Measurements from ENCODE around the gene CALY. TPM values are rescaled to one million over a fixed set of nuclear protein-coding genes. Genes with fewer than 3 reads are reported as not detected.
"Not testable (repeated sequence)": the region's sequence is repeated elsewhere in the genome, so short reads cannot be mapped to it uniquely, and the experiment has no call there.

CALY gene
- polyA plus RNA-seq, 1 donor: 0.12 TPM

DNA sequence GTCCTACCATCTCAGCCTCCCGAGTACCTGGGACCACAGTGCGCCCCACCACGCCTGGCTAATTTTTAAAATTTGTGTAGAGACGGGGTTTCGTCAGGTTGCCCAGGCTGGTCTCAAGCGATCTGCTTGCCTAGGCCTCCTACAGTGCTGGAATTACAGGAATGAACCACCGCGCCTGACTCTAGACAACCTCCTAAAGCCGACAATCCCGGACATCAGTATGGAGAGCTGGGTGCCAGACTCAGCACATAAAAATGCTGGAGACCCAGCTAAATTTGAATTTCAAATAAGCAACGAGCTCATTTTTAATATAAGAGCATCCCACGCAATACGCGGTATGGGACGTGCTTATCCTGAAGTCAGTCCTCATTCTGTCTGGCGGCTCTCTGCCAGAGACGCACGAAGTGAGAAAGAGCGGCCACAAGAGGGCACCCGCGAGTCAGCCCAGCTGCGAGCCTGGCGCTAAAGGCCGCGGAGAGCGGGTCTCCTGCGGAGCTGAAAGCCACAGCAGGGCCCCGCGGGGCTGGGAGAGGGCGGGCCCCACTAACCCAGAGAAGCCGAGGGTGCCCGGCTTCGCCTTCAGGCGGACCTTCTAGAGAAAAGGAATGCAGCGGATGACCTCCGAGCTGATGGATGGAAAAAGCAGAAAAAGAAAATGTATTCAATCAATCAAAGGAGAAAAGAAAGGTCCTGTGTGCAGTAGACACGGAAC lies 7.0 kb downstream of the CALY start:
- peak; percentile 82 for DNase-seq

- no peak for DNase-seq
Observed at GRCh38 chr10:133328358-133329343, 8.0 kb downstream of the CALY start.

DNA sequence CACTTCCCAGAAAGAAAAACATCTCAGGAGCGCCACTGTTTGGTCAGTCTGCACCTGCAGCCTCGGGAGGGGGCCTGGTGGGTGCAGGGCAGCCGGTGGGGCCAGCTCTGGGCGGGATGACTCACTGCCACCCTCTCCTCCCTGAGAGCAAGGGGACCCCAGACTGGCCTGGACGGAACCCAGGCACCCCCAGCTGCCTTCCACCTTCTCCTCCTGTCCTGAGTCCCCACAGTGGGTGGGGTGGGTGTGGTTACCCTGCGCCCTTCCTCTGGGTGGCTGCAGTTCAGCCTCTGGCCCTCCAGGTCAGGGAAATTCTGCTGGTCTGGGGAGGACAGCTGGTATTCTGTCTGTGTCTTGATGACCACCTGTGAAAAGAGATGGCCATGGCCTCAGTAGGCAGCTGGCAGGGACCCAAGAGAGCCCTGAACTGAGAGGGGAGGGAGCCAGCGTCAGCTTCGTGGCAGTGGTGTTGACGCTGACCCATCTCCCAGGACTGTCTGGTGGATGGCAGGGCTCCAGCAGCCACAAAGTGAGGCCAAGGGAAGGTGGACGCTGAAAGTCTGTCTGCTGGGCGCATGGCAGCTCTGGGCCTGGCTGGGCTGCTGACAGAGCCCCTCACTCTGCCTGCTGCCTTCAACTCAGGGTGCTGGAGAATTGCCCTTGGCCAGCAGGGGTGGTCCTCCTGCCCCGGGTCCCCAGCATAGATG lies 8.9 kb downstream of the CALY start:
- DNase-seq: no peak

DNA sequence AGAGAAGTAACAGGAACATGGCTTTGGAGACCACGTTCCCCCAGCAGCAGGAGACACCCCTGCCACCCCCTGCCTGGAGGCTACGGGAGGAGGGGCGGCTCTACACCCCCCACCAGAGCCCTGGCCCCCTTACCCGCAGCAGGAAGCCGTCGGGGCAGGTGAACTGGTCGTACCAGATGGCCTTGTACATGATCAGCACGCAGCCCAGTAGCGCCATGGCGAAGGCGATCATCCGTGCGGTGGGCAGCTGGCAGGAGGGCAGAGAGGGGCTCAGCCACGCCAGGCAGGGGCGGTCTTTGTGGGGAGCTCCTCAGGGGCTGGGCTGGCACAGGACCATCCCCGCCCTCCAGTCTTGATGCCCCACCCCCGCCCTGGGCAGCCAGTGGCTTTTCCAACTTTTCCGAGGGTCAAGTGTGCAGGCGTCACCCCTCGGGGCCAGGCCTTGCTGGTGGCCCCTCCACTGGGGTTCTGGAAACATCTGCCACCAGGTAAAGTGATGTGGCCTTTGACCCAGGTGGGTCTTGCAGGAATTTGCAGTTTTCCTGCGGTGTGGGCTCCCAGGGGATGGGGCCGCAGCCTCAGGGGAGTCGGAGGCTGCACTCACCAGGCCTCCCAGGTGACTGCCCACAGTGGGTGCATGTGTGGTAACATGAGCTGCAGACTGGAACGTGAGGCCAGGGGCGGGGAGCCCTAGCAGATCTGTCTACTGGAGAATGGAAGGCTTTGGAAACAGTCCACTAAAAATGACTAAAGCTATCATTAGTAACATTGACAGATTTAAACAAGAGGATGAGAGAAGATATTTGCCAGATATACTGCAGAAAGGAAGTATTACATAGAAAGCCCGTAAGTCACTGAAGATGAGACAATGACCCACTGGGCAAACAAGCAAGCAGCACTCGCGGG lies 9.7 kb downstream of the CALY start:
- DNase-seq: no peak

GRCh38 chr10:133326223-133326551 lies 10.5 kb downstream of the CALY start:
- no peak for DNase-seq

DNA sequence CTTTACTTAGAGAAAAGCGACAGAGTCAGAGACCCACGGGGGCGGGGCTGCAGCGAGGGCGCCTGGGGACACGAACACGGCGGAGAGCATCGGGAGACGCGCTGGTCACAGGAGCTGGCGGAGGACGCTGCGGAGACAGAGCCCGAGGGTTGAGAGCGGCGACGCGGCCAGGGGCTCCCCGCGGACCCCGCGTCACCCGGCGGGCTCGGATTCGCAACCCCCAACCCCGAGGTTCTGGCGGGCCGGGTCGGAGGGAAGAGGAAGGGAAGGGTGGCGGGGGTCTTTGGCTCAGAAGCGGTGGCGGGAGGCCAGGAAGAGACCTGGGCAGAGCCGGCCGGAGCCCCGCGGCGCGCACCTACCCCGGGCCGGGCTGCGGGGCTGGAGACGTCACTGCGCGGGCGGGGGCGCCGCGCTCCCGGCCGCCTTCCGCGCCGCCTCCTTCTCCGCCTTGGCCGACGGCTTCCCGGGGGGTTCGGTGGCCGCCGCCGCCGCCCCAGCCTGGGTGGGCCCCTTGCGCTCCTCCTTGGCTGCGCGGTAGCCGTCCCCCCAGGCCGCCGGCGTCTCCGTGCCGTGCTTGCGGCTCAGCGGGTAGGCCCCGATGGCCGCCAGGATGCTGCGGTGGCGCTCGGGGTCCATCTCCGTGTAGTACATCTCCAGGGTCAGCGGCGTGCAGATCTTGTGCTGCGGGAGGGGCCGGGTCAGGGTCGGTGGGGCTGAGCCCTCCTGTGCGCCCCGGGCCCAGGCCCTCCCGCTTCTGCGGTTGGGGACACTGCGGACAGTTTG lies 11.1 kb downstream of the CALY start:
- no peak for DNase-seq

GRCh38 chr10:133324857-133325260 lies 11.8 kb downstream of the CALY start:
- no peak for DNase-seq

GRCh38 chr10:133324198-133324792 lies 12.4 kb downstream of the CALY start:
- DNase-seq: no peak

- not testable (repeated sequence) for DNase-seq
Observed at GRCh38 chr10:133322064-133322709, 14.5 kb downstream of the CALY start.

DNA sequence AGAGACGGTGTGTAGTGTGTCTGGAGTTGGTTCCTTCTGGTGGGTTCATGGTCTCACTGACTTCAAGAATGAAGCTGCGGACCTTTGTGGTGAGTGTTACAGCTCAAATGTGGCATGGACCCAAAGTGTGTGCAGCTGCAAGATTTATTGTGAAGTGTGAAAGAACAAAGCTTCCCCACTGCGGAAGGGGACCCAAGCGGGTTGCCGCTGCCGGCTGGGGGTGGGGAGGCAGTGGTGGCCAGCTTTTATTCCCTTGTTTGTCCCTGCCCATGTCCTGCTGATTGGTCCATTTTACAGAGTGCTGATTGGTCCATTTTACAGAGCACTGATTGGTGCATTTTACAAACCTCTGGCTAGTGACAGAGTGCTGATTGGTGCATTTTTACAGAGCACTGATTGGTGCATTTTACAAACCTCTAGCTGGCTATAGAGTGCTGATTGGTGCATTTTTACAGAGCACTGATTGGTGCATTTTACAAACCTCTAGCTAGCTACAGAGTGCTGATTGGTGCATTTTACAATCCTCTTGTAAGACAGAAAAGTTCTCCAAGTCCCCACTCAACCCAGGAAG lies 15.8 kb downstream of the CALY start:
- DNase-seq: not testable (repeated sequence)

- no peak for DNase-seq
Observed at GRCh38 chr10:133318494-133319127, 18.1 kb downstream of the CALY start.

GRCh38 chr10:133316732-133317131 lies 20.0 kb downstream of the CALY start:
- no peak for DNase-seq

DNA sequence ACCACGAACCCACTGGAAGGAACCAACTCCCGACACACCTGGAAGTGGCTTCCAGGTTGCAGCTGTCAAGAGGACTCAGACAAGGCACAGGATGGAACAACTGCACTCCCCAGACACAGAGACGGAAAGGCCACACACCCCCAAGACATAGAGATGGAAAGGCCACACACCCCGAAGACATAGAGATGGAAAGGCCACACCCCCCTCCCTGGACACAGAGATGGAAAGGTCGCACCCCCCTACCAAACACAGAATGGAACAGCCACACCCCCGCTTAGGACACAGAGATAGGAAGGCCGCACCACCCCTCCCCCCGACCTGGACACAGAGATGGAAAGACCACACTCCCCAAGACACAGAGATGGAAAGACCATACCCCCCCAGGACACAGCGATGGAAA lies 20.4 kb downstream of the CALY start:
- no peak for DNase-seq

- no peak for DNase-seq
Observed at GRCh38 chr10:133315847-133316246, 20.8 kb downstream of the CALY start.

- no peak for DNase-seq
Observed at GRCh38 chr10:133314911-133315310, 21.8 kb downstream of the CALY start.

DNA sequence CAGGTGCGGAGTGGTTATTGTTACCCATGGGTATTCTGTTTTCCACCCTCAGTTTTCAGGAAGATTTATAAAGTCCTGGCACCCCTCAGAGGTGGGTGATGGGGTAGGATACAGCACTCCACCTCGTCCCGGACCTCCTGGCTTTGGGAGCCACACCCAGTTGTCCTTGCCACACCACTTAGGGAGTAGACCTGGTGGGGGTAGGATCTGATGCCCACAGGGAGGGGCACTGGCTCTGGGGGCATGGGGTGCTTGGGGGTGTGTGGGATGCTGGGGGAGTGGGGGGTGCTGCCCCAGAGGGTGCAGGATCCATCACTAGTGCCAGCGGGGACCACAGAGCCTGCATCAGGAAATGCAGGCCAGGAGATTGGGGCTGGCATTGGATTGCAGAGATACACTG lies 23.5 kb downstream of the CALY start:
- no peak for DNase-seq

DNA sequence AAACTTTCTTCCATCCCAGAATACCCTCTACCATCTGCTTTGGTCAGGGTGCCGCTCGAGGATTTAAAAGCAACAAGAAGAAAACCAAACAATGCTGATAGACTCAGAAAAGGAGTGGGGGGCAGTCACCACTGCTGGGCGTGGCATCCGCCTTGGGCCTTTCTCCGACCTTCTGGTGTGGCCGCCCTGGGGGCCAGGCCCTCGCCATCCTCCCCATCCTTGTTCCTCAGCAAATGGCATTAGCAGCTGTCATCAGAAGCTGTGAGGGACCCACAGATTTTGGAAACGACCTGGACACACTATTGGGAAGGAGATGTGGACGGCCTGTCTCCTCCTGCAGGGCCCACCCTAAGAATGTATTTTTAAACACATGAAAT lies 23.9 kb downstream of the CALY start:
- DNase-seq: no peak

GRCh38 chr10:133312016-133312768 lies 24.5 kb downstream of the CALY start:
- no peak for DNase-seq
